SK-N-SH (cell line): Measurements from ENCODE around the gene ZFYVE9.

ENCODE experiments used
- FOXJ3 ChIP-seq: sonication (generic); formaldehyde crosslinking; IDR thresholded peaks from 2 replicates; pipeline ENCODE4 v1.5.1; 2020; ENCODE audit warnings: mild to moderate bottlenecking, missing genetic modification reagents
- FOXM1 ChIP-seq: IDR thresholded peaks from 2 replicates; pipeline ENCODE4 v1.4.0; 2012; ENCODE audit warnings: low read depth, mild to moderate bottlenecking
- POLR2AphosphoS5 ChIP-seq: IDR thresholded peaks from 2 replicates; pipeline ENCODE4 v1.6.1; 2012; ENCODE audit warnings: low read depth, low read length
- RXRA ChIP-seq: IDR thresholded peaks from 2 replicates; pipeline ENCODE4 v1.4.0; 2012; ENCODE audit warnings: low read depth, mild to moderate bottlenecking, borderline replicate concordance
- TCF12 ChIP-seq: IDR thresholded peaks from 2 replicates; pipeline ENCODE4 v1.4.0; 2012
- USF1 ChIP-seq: IDR thresholded peaks from 2 replicates; pipeline ENCODE4 v1.4.0; 2012; ENCODE audit warnings: low read depth, borderline replicate concordance
- TF ChIP-seq, protein P1 (sequence below): fragments of 200-600 bp; sonication (generic); IDR thresholded peaks from 2 replicates; pipeline ENCODE4 v1.6.1; 2017; ENCODE audit warnings: antibody characterized with exemption, mild to moderate bottlenecking, moderate library complexity

GRCh38 chr1:52355436-52355835 is 213.5 kb downstream of the ZFYVE9 start:
- TF ChIP-seq FOXJ3 (CRISPR knock-in tag) (no peak), USF1 (no peak), FOXM1 (no peak), POLR2AphosphoS5 (no peak), RXRA (no peak), TCF12 (no peak)
- TF ChIP-seq, protein P1, sequence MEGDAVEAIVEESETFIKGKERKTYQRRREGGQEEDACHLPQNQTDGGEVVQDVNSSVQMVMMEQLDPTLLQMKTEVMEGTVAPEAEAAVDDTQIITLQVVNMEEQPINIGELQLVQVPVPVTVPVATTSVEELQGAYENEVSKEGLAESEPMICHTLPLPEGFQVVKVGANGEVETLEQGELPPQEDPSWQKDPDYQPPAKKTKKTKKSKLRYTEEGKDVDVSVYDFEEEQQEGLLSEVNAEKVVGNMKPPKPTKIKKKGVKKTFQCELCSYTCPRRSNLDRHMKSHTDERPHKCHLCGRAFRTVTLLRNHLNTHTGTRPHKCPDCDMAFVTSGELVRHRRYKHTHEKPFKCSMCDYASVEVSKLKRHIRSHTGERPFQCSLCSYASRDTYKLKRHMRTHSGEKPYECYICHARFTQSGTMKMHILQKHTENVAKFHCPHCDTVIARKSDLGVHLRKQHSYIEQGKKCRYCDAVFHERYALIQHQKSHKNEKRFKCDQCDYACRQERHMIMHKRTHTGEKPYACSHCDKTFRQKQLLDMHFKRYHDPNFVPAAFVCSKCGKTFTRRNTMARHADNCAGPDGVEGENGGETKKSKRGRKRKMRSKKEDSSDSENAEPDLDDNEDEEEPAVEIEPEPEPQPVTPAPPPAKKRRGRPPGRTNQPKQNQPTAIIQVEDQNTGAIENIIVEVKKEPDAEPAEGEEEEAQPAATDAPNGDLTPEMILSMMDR = no peak
